H1 (cell line): ENCODE results near the gene PFKP. TPM values are rescaled to one million over a fixed set of nuclear protein-coding genes. Genes with fewer than 3 reads are reported as not detected.

ENCODE experiments used
- CTCF ChIA-PET: fragments of 300-600 bp; sonication (Branson Sonifier 250); formaldehyde crosslinking; loops from one replicate; lab custom pipeline; 2021; ENCODE audit not compliant: partially characterized antibody; lab: Charles Lee
- POLR2A ChIA-PET: fragments of 300-600 bp; sonication (Branson Sonifier 250); formaldehyde crosslinking; loops from one replicate; lab custom pipeline; 2021; ENCODE audit warnings: inconsistent platforms; ENCODE audit not compliant: partially characterized antibody; lab: Charles Lee
- DNase-seq, 2 experiments: peaks; one replicate each; pipeline versions ENCODE4 v3.0.0 to v3.0.0-alpha.2; 2010 to 2022; ENCODE audit warnings: low spot score in 2 of 2, low read depth in 1 of 2, mixed read lengths in 1 of 2
- FAIRE-seq: peaks from 2 replicates; lab custom pipeline; 2011; peaks lifted over from hg19 to GRCh38; lab: Jason Lieb, UNC
- H2AFZ ChIP-seq: 2 replicates; pipeline ENCODE4 v1.8.1; 2012; ENCODE audit warnings: low read length, inconsistent platforms
- H2AK5ac ChIP-seq: 2 replicates; pipeline ENCODE4 v1.6.1; 2013; ENCODE audit warnings: low read depth, low read length
- H2BK120ac ChIP-seq: replicated peaks from 2 replicates; pipeline ENCODE3; 2013; ENCODE audit warnings: low read depth, low read length, inconsistent platforms
- H2BK12ac ChIP-seq: 2 replicates; pipeline ENCODE4 v1.6.1; 2013; ENCODE audit warnings: low read depth, low read length
- H2BK15ac ChIP-seq: 2 replicates; pipeline ENCODE4 v1.6.1; 2013; ENCODE audit warnings: low read length
- H2BK20ac ChIP-seq: 2 replicates; pipeline ENCODE4 v1.6.1; 2013; ENCODE audit warnings: low read length
- H2BK5ac ChIP-seq: 2 replicates; pipeline ENCODE4 v1.6.1; 2013; ENCODE audit warnings: low read depth, low read length
- H3K14ac ChIP-seq: 2 replicates; pipeline ENCODE4 v1.6.1; 2013; ENCODE audit warnings: inconsistent platforms; ENCODE audit not compliant: insufficient read length
- H3K18ac ChIP-seq: 2 replicates; pipeline ENCODE4 v1.6.1; 2013; ENCODE audit warnings: low read length; ENCODE audit errors: extremely low read depth
- H3K23ac ChIP-seq: 2 replicates; pipeline ENCODE4 v1.6.1; 2013; ENCODE audit warnings: inconsistent platforms; ENCODE audit not compliant: insufficient read length
- H3K23me2 ChIP-seq: 2 replicates; pipeline ENCODE4 v1.6.1; 2013; ENCODE audit warnings: low read depth, low read length
- H3K27ac ChIP-seq: 2 replicates; pipeline ENCODE4 v1.6.1; 2011; ENCODE audit warnings: low read depth, low read length, inconsistent platforms
- H3K27me3 ChIP-seq, 4 experiments: replicated peaks in 1 of 4; 1 replicate in 1 of 4; 2 replicates in 3 of 4; pipeline versions ENCODE4 v1.6.1 to v1.8.1; 2011 to 2013; ENCODE audit warnings: low read length in 3 of 4, mild to moderate bottlenecking in 3 of 4, inconsistent platforms in 2 of 4, mixed read lengths in 2 of 4, moderate library complexity in 1 of 4; ENCODE audit not compliant: control insufficient read depth in 3 of 4, insufficient read depth in 3 of 4; ENCODE audit errors: extremely low read depth in 1 of 4
- H3K36me3 ChIP-seq, 4 experiments: 2 replicates each; pipeline versions ENCODE4 v1.6.1 to v1.8.1; 2011 to 2013; ENCODE audit warnings: mild to moderate bottlenecking in 4 of 4, low read length in 3 of 4, moderate library complexity in 2 of 4, control low read depth in 1 of 4, inconsistent platforms in 1 of 4; ENCODE audit not compliant: insufficient read depth in 4 of 4, control insufficient read depth in 2 of 4
- H3K4ac ChIP-seq: replicated peaks from 2 replicates; pipeline ENCODE3; 2013; ENCODE audit warnings: low read length, low read depth, mixed read lengths, inconsistent platforms; ENCODE audit not compliant: insufficient read length
- H3K4me1 ChIP-seq, 4 experiments: replicated peaks in 1 of 4; 1 replicate in 1 of 4; 2 replicates in 3 of 4; pipeline versions ENCODE4 v1.6.1 to v1.8.1; 2011 to 2013; ENCODE audit warnings: low read length in 3 of 4, inconsistent platforms in 2 of 4, mixed read lengths in 1 of 4; ENCODE audit not compliant: insufficient read depth in 4 of 4, control insufficient read depth in 3 of 4
- H3K4me2 ChIP-seq, 2 experiments: 2 replicates each; pipeline versions ENCODE4 v1.6.1 to v1.8.1; 2011 to 2013; ENCODE audit warnings: low read depth in 2 of 2, low read length in 2 of 2, control low read depth in 1 of 2, inconsistent platforms in 1 of 2, mild to moderate bottlenecking in 1 of 2; ENCODE audit not compliant: insufficient read depth in 1 of 2
- H3K4me3 ChIP-seq, 4 experiments: fragments of 200-600, 300-600 bp in 1 of 4; sonication (generic), shearing (Covaris generic), sonication (Bioruptor Twin) in 1 of 4; 2 replicates each; pipeline versions ENCODE4 v1.5.1 to v1.8.1; 2011 to 2016; ENCODE audit warnings: low read length in 4 of 4, low read depth in 3 of 4, control low read depth in 2 of 4, inconsistent platforms in 2 of 4, mild to moderate bottlenecking in 2 of 4, mixed read lengths in 1 of 4, moderate library complexity in 1 of 4; ENCODE audit not compliant: insufficient read depth in 2 of 4; ENCODE audit errors: extremely low read depth in 1 of 4
- H3K56ac ChIP-seq: replicated peaks from 2 replicates; pipeline ENCODE3; 2013; ENCODE audit warnings: low read depth, mild to moderate bottlenecking, mixed read lengths, low read length, inconsistent platforms; ENCODE audit not compliant: insufficient read length
- H3K79me1 ChIP-seq: 2 replicates; pipeline ENCODE4 v1.6.1; 2013; ENCODE audit warnings: low read depth, low read length, control low read depth
- H3K79me2 ChIP-seq, 2 experiments: 2 replicates each; pipeline versions ENCODE4 v1.6.1 to v1.8.1; 2012 to 2013; ENCODE audit warnings: low read length in 2 of 2, mild to moderate bottlenecking in 2 of 2, inconsistent platforms in 1 of 2; ENCODE audit not compliant: insufficient read depth in 2 of 2, control insufficient read depth in 1 of 2
- H3K9ac ChIP-seq, 4 experiments: replicated peaks in 1 of 4; 1 replicate in 1 of 4; 2 replicates in 3 of 4; pipeline versions ENCODE4 v1.6.1 to v1.8.1; 2011 to 2013; ENCODE audit warnings: low read depth in 3 of 4, low read length in 3 of 4, control low read depth in 2 of 4, mild to moderate bottlenecking in 2 of 4, moderate library complexity in 2 of 4, inconsistent platforms in 1 of 4; ENCODE audit errors: extremely low read depth in 1 of 4
- H3K9me3 ChIP-seq, 2 experiments: 2 replicates each; pipeline versions ENCODE4 v1.6.1 to v1.8.1; 2012 to 2013; ENCODE audit warnings: mild to moderate bottlenecking in 2 of 2, moderate library complexity in 2 of 2, control low read depth in 1 of 2, inconsistent platforms in 1 of 2, low read depth in 1 of 2, low read length in 1 of 2, mixed read lengths in 1 of 2; ENCODE audit not compliant: insufficient read depth in 2 of 2
- H4K20me1 ChIP-seq, 2 experiments: replicated peaks in 1 of 2; 2 replicates each; pipeline versions ENCODE3 to v1.8.1; 2011 to 2013; ENCODE audit warnings: inconsistent platforms in 2 of 2, low read length in 2 of 2, mild to moderate bottlenecking in 1 of 2; ENCODE audit not compliant: insufficient read depth in 2 of 2, control insufficient read depth in 1 of 2
- H4K5ac ChIP-seq: 2 replicates; pipeline ENCODE4 v1.6.1; 2013; ENCODE audit warnings: low read length, low read depth, mixed read lengths, inconsistent platforms; ENCODE audit not compliant: insufficient read length
- H4K8ac ChIP-seq: 2 replicates; pipeline ENCODE4 v1.8.0; 2013; ENCODE audit warnings: mild to moderate bottlenecking, moderate library complexity, low read length, inconsistent platforms; ENCODE audit not compliant: insufficient read depth; ENCODE audit errors: extremely low read depth
- H4K91ac ChIP-seq: replicated peaks from 2 replicates; pipeline ENCODE3; 2013; ENCODE audit warnings: low read length, mixed read lengths, inconsistent platforms; ENCODE audit not compliant: insufficient read length
- BACH1 ChIP-seq: IDR thresholded peaks from 2 replicates; pipeline ENCODE4 v1.6.1; 2012; ENCODE audit warnings: low read length, improper control_type of control experiment
- BRCA1 ChIP-seq: IDR thresholded peaks from 2 replicates; pipeline ENCODE4 v1.6.1; 2012; ENCODE audit warnings: low read depth, low read length, improper control_type of control experiment
- CBX5 ChIP-seq: fragments of 300-800, 300-1000 bp; sonication (generic); IDR thresholded peaks from 2 replicates; pipeline ENCODE4 v1.7.1; 2016; ENCODE audit warnings: antibody characterized with exemption, low read length, low read depth
- CHD2 ChIP-seq: IDR thresholded peaks from 2 replicates; pipeline ENCODE4 v1.6.1; 2012; ENCODE audit warnings: low read length, improper control_type of control experiment
- EGR1 ChIP-seq: IDR thresholded peaks from 2 replicates; pipeline ENCODE4 v1.6.1; 2011; ENCODE audit warnings: low read depth, low read length, borderline replicate concordance
- EZH2 ChIP-seq: fragments of 200-600 bp; sonication (generic); IDR thresholded peaks from 2 replicates; pipeline ENCODE4 v1.7.1; 2012; ENCODE audit warnings: low read depth, mild to moderate bottlenecking, moderate library complexity, low read length, inconsistent platforms; ENCODE audit not compliant: severe bottlenecking
- POLR2A ChIP-seq, 2 experiments: IDR thresholded peaks; 1 replicate in 1 of 2; 2 replicates in 1 of 2; pipeline ENCODE4 v1.6.1; 2011; ENCODE audit warnings: low read depth in 2 of 2, low read length in 2 of 2, mild to moderate bottlenecking in 2 of 2; ENCODE audit errors: control extremely low read depth in 1 of 2
- SIRT6 ChIP-seq: IDR thresholded peaks from one replicate; pipeline ENCODE4 v1.7.1; 2012; ENCODE audit warnings: low read length, inconsistent platforms
- SUZ12 ChIP-seq: fragments of 200-600 bp; sonication (generic); IDR thresholded peaks from 2 replicates; pipeline ENCODE4 v1.6.1; 2012; ENCODE audit warnings: mild to moderate bottlenecking, inconsistent platforms, low read length, moderate library complexity, mixed read lengths
- TEAD4 ChIP-seq: IDR thresholded peaks from 2 replicates; pipeline ENCODE4 v1.6.1; 2012; ENCODE audit warnings: low read depth, low read length, inconsistent platforms, mixed read lengths
- WGBS, 2 experiments: shearing (Covaris generic) in 1 of 2; methylation state at CpG; one replicate each; pipeline versions ENCODE4 v1.1.6 to v1.1.7; 2013 to 2015; ENCODE audit warnings: low lambda C conversion rate in 2 of 2, mixed read lengths in 2 of 2, inconsistent platforms in 1 of 2, low coverage in 1 of 2, missing lambda C conversion rate in 1 of 2; ENCODE audit not compliant: insufficient replicate concordance in 2 of 2, insufficient coverage in 1 of 2, insufficient read length in 1 of 2; ENCODE audit errors: extremely low coverage in 1 of 2, missing lambda C conversion rate in 1 of 2; 5-methylcytosine and 5-hydroxymethylcytosine counted together
- polyA plus RNA-seq, 7 experiments: library from polyadenylated mRNA; depleted of rRNA in 3 of 7; stranded (reverse) in 5 of 7; unstranded in 2 of 7; fragments of >200 nt in 5 of 7; fragments of 200-250 nt in 2 of 7; gene quantifications; 1 replicate in 5 of 7; 2 replicates in 1 of 7; 4 replicates in 1 of 7; pipeline versions ENCODE4 v1.2.1 to v1.2.3, GENCODE V29; 2011 to 2013; ENCODE audit warnings: missing spikeins in 2 of 7, mixed read lengths in 2 of 7
- total RNA-seq: library from RNA; stranded (reverse); fragmentation: NEBNext Ultra II Directional; extraction: Animal tissue kit (Norgen Biotek cat#: 25700); gene quantifications from 2 replicates; pipeline ENCODE4 v1.2.1, GENCODE V29; 2021

PFKP gene
- total and polyA plus RNA-seq, 2 of the 8 experiments (the other 6 are each of a cell fraction or from before 2014, with no cell fraction given), result 51.2 to 128 TPM

- Histone ChIP-seq H4K20me1 (peaks cover 7 to 18% of the 10 kb centered on the region in 2 experiments), H2BK12ac (no peak overlapping the region), H4K5ac (no peak overlapping the region), H3K9ac (no peak overlapping the region), H2BK15ac (no peak overlapping the region), H3K56ac (no peak overlapping the region), H3K79me2 (peaks cover 4 to 76% of the 10 kb centered on the region in 2 experiments), H2BK120ac (no peak overlapping the region), H3K27me3 (no peaks in the 10 kb centered on the region), H3K14ac (no peak overlapping the region), H3K4me3 (no peak overlapping the region), H3K79me1 (peaks cover 6% of the 10 kb centered on the region), H4K8ac (no peak overlapping the region; the same call in 1 of the 2 replicates), H2AK5ac (no peak overlapping the region), H2AFZ (no peak overlapping the region), H3K27ac (no peak overlapping the region), H3K4me1 (peaks cover 10 to 23% (median 14%) of the 10 kb centered on the region in 4 experiments), H4K91ac (no peak overlapping the region), H3K23me2 (no peaks in the 10 kb centered on the region), H3K23ac (no peak overlapping the region), H3K4ac (no peak overlapping the region), H3K9me3 (no peaks in the 10 kb centered on the region), H2BK20ac (no peak overlapping the region), H3K4me2 (no peak overlapping the region), H2BK5ac (no peak overlapping the region), H3K18ac (no peak overlapping the region), H3K36me3 (peaks cover 0 to 19% (median 9%) of the 10 kb centered on the region in 4 experiments; a peak in 6 of 8 replicates)
- ChIA-PET CTCF (interaction anchor here (0.6 to 1.9 kb wide), 5 partner anchors 10 to 80 kb away, joined by 3 to 5 read pairs (median 3); no protein-coding TSS in a partner anchor), POLR2A (interaction anchor here (1.5 to 3.6 kb wide), 3 partner anchors 10 to 14 kb away, joined by 9 to 19 read pairs (median 9); partner anchors contain the start of gene PFKP)
- FAIRE-seq (no peak), DNase-seq (no peak)
- TF ChIP-seq CBX5 (no peak), EZH2 (no peak), SUZ12 (no peak), BACH1 (no peak), TEAD4 (no peak), EGR1 (no peak), CHD2 (no peak), BRCA1 (no peak), SIRT6 (no peak), POLR2A (IDR thresholded peaks at IDR 0.05; ENCODE audit: control extremely low read depth in 1 of 2, low read depth in 2 of 2, low read length in 2 of 2) (no peak)
- 92% methylated on average over 8 of the region's 8 CpGs; no CpG with 5 or more reads in 1 of the 2 experiments for WGBS, 2 experiments
Measured at GRCh38 chr10:3081383-3081981, 14.1 kb downstream of the PFKP start.
